ENCODE results near the gene SLC51B. TPM values are rescaled to one million over a fixed set of nuclear protein-coding genes. Genes with fewer than 3 reads are reported as not detected.

Gene SLC51B
- total and polyA plus RNA-seq, 2 of the 4 experiments (the other 2 are of a cell fraction): not detected

DNA sequence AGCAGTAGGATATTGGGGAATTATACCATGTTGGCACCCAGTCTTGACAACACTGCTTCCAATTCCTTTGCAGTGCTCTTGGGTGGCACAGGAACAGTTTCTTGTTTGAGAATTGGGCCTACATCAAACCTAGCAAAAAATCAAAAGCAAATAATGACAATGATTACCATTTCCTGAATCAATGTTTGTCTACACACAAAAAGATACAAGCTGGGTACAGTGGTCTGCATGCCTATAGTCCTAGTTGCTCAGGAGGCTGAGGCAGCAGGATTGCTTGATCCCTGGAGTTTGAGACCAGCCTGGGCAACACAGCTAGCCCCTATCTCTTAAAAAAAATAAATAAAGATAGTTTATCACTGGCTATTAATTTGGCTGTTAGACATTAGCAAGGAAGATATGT, 23.7 kb upstream of the SLC51B start:
- Histone ChIP-seq H3K4me2 (ENCODE audit: low read depth, low read length) (no peak overlapping the region), H4K91ac (ENCODE audit: insufficient read depth, low read depth, low read length) (no peak overlapping the region), H2BK20ac (ENCODE audit: low read depth, low read length) (no peak overlapping the region), H3K14ac (replicated peaks; ENCODE audit: low read depth, low read length) (no peak overlapping the region), H3K4me1 (ENCODE audit: control insufficient read depth, insufficient read depth, low read length) (no peaks in the 10 kb centered on the region), H3K79me1 (ENCODE audit: low read depth in 1 of 2, low read length in 2 of 2) (no peaks in the 10 kb centered on the region; a peak in 1 of 4 replicates), H2BK120ac (ENCODE audit: low read depth, low read length) (no peak overlapping the region), H3K9ac (ENCODE audit: low read depth, low read length) (no peak overlapping the region), H2BK5ac (ENCODE audit: low read depth, low read length, poor library complexity, severe bottlenecking) (no peak overlapping the region), H3K56ac (ENCODE audit: extremely low read depth, insufficient read depth, low read length) (no peak overlapping the region), H2AFZ (replicated peaks; ENCODE audit: low read length, poor library complexity) (no peak overlapping the region), H4K20me1 (ENCODE audit: insufficient read depth, low read length) (no peaks in the 10 kb centered on the region), H3K27me3 (ENCODE audit: control insufficient read depth, insufficient read depth, low read length) (no peaks in the 10 kb centered on the region), H3K9me1 (ENCODE audit: insufficient read depth, low read length) (no peaks in the 10 kb centered on the region; the same call in 1 of the 2 replicates), H2BK15ac (ENCODE audit: low read depth, low read length) (no peak overlapping the region), H4K8ac (ENCODE audit: low read depth in 2 of 2, low read length in 2 of 2) (no peak overlapping the region), H3K9me3 (ENCODE audit: control insufficient read depth, insufficient read depth, low read length) (no peaks in the 10 kb centered on the region), H3K23ac (ENCODE audit: low read depth, low read length) (no peak overlapping the region), H3K27ac (ENCODE audit: insufficient read depth, low read length) (no peak overlapping the region), H3K4me3 (ENCODE audit: insufficient read depth, low read depth, low read length) (no peak overlapping the region), H3K4ac (ENCODE audit: low read depth, low read length) (no peak overlapping the region), H3K18ac (ENCODE audit: low read depth, low read length) (no peak overlapping the region), H4K5ac (ENCODE audit: low read depth, low read length) (no peak overlapping the region), H2AK9ac (replicated peaks; ENCODE audit: low read depth, low read length, poor library complexity) (no peak overlapping the region), H3K36me3 (ENCODE audit: control insufficient read depth, insufficient read depth, low read length) (peaks cover 23% of the 10 kb centered on the region), H2AK5ac (ENCODE audit: low read depth, low read length) (no peak overlapping the region)
- no peak for TF ChIP-seq RFX5 (IDR thresholded peaks at IDR 0.05; ENCODE audit: low read depth, low read length)
- no peak for TF ChIP-seq CEBPB (IDR thresholded peaks at IDR 0.05; ENCODE audit: low read depth, low read length)
- TF ChIP-seq, protein P1, sequence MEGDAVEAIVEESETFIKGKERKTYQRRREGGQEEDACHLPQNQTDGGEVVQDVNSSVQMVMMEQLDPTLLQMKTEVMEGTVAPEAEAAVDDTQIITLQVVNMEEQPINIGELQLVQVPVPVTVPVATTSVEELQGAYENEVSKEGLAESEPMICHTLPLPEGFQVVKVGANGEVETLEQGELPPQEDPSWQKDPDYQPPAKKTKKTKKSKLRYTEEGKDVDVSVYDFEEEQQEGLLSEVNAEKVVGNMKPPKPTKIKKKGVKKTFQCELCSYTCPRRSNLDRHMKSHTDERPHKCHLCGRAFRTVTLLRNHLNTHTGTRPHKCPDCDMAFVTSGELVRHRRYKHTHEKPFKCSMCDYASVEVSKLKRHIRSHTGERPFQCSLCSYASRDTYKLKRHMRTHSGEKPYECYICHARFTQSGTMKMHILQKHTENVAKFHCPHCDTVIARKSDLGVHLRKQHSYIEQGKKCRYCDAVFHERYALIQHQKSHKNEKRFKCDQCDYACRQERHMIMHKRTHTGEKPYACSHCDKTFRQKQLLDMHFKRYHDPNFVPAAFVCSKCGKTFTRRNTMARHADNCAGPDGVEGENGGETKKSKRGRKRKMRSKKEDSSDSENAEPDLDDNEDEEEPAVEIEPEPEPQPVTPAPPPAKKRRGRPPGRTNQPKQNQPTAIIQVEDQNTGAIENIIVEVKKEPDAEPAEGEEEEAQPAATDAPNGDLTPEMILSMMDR (conservative IDR thresholded peaks at IDR 0.05; ENCODE audit: low read depth, low read length): no peak
- TF ChIP-seq, protein P2, sequence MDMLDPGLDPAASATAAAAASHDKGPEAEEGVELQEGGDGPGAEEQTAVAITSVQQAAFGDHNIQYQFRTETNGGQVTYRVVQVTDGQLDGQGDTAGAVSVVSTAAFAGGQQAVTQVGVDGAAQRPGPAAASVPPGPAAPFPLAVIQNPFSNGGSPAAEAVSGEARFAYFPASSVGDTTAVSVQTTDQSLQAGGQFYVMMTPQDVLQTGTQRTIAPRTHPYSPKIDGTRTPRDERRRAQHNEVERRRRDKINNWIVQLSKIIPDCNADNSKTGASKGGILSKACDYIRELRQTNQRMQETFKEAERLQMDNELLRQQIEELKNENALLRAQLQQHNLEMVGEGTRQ (IDR thresholded peaks at IDR 0.05; ENCODE audit: low read depth, low read length): no peak
- TF ChIP-seq CHD1 (IDR thresholded peaks at IDR 0.05; ENCODE audit: low read depth, low read length): no peak
- no peak for DNase-seq
- BruUV-seq (replicated peaks): no TSS peak
- in situ Hi-C loops (cut with MboI; ENCODE audit: low sequenced_read_pairs): no loop called here
- POLR2A ChIA-PET (ENCODE audit: unreplicated experiment): no interaction called here
- dilution Hi-C loops (cut with HindIII; ENCODE audit: low sequenced_read_pairs, unreplicated experiment): no loop called here
- ATAC-seq (ENCODE audit: low read depth): no peak
- CTCF ChIA-PET: no interaction called here
- intact Hi-C loops (cut with micrococcal nuclease): no loop called here

All from IMR-90 (cell line).